Stimulated activated CD8-positive, alpha-beta memory T cell treated with anti-CD3 and anti-CD28 coated beads, Interleukin-12 subunit alpha, Interleukin-12 subunit beta, amount 100 ng/mL, for 1 hour (primary cell): ENCODE measurements around the gene C1QL4.

Source experiments
- DNase-seq: peaks from one replicate; pipeline ENCODE4 v3.0.0-alpha.2; 2020; ENCODE audit warnings: low read depth

The C1QL4 gene

GRCh38 chr12:49347311-49348193, 10.6 kb upstream of the C1QL4 start:
- DNase-seq: peak; percentile 64

GRCh38 chr12:49346659-49347310, 9.8 kb upstream of the C1QL4 start, which contains the start of gene DNAJC22:
TSS of gene DNAJC22 (plus strand) at chr12:49346888. CDS start at chr12:49348873, 1,985 bp downstream.
- DNase-seq: no peak

GRCh38 chr12:49345825-49346658, 9.1 kb upstream of the C1QL4 start:
- DNase-seq: no peak

GRCh38 chr12:49345051-49345824, 8.2 kb upstream of the C1QL4 start:
- DNase-seq: no peak

- DNase-seq: no peak
These were observed 7.6 kb upstream of the C1QL4 start for GRCh38 chr12:49344486-49345050.

GRCh38 chr12:49342914-49343731, 6.1 kb upstream of the C1QL4 start:
- DNase-seq: no peak

- DNase-seq: peak; percentile 54
These were observed 5.3 kb upstream of the C1QL4 start for GRCh38 chr12:49342066-49342913.

- DNase-seq: no peak
These were observed 4.7 kb upstream of the C1QL4 start for GRCh38 chr12:49341777-49342065.

GRCh38 chr12:49340971-49341776, 4.2 kb upstream of the C1QL4 start:
- no peak for DNase-seq

GRCh38 chr12:49340095-49340870, 3.3 kb upstream of the C1QL4 start:
- no peak for DNase-seq

GRCh38 chr12:49339464-49339861, 2.5 kb upstream of the C1QL4 start:
- no peak for DNase-seq

GRCh38 chr12:49338830-49339463, 2.0 kb upstream of the C1QL4 start:
- DNase-seq: no peak

GRCh38 chr12:49335955-49336644, 888 bp downstream of the C1QL4 start:
- DNase-seq: no peak

GRCh38 chr12:49335118-49335954, 1.7 kb downstream of the C1QL4 start:
- DNase-seq: no peak

GRCh38 chr12:49334681-49335080, 2.3 kb downstream of the C1QL4 start:
- DNase-seq: no peak

GRCh38 chr12:49334226-49334625, 2.8 kb downstream of the C1QL4 start:
- DNase-seq: no peak
